Left ventricle myocardium inferior (tissue), 1 donor: ENCODE data around the gene PIGO. TPM values are rescaled to one million over a fixed set of nuclear protein-coding genes. Genes with fewer than 3 reads are reported as not detected.

Experiments used
- DNase-seq: peaks from one replicate; pipeline ENCODE4 v3.0.0-alpha.2; 2020
- H3K27ac ChIP-seq: fragments of 200-600 bp; replicated peaks from 2 replicates; pipeline ENCODE4 v1.8.0; 2021
- H3K27me3 ChIP-seq: fragments of 200-600 bp; 2 replicates; pipeline ENCODE4 v1.8.0; 2021; ENCODE audit warnings: low read depth
- H3K36me3 ChIP-seq: fragments of 200-600 bp; 2 replicates; pipeline ENCODE4 v1.8.0; 2021
- H3K4me1 ChIP-seq: fragments of 200-600 bp; 2 replicates; pipeline ENCODE4 v1.8.0; 2021
- H3K4me3 ChIP-seq: fragments of 200-600 bp; 2 replicates; pipeline ENCODE4 v1.8.0; 2021; ENCODE audit warnings: mild to moderate bottlenecking, moderate library complexity
- H3K9me3 ChIP-seq: fragments of 200-600 bp; replicated peaks from 2 replicates; pipeline ENCODE4 v1.8.0; 2021
- CTCF ChIP-seq: fragments of 200-600 bp; IDR thresholded peaks from 2 replicates; pipeline ENCODE4 v1.8.0; 2021; ENCODE audit warnings: antibody characterized with exemption, mild to moderate bottlenecking, borderline replicate concordance
- intact Hi-C: fragments of 100-400 bp; cut with micrococcal nuclease; formaldehyde crosslinking; loops from one replicate; pipeline ENCODE4 v1.11.0; 2022
- total RNA-seq: library from RNA; stranded (reverse); fragmentation: NEBNext Ultra II Directional; extraction: Animal tissue kit (Norgen Biotek cat#: 25700); gene quantifications from one replicate; pipeline ENCODE4 v1.2.1, GENCODE V29; 2021
- donor health status: DM: no; HTN: yes; CAD: no; lungs with severe emphysema.

The PIGO gene
- total RNA-seq, 1 donor from 2014 or later, result 9.4 TPM

GRCh38 chr9:35067056-35067455 lies 29.3 kb downstream of the PIGO start:
- H3K4me1 ChIP-seq, result peaks cover 53% of the 10 kb centered on the region
- no peak overlapping the region for H3K4me3 ChIP-seq
- no peak for TF ChIP-seq CTCF
- H3K36me3 ChIP-seq, result peaks cover 71% of the 10 kb centered on the region
- H3K27me3 ChIP-seq, result no peaks in the 10 kb centered on the region
- H3K27ac ChIP-seq, result no peak overlapping the region
- no peak for DNase-seq
- no peaks in the 10 kb centered on the region for H3K9me3 ChIP-seq
- intact Hi-C loops, result no loop called here

GRCh38 chr9:35060548-35061207 lies 35.7 kb downstream of the PIGO start:
- intact Hi-C loops, result no loop called here
- no peak overlapping the region for H3K4me3 ChIP-seq
- H3K4me1 ChIP-seq, result no peaks in the 10 kb centered on the region
- TF ChIP-seq CTCF, result no peak
- H3K36me3 ChIP-seq, result peaks cover 100% of the 10 kb centered on the region
- no peak overlapping the region for H3K27ac ChIP-seq
- no peaks in the 10 kb centered on the region for H3K27me3 ChIP-seq
- no peak for DNase-seq
- H3K9me3 ChIP-seq, result no peaks in the 10 kb centered on the region

- H3K36me3 ChIP-seq, result peaks cover 99% of the 10 kb centered on the region
- no peak for DNase-seq
- no peaks in the 10 kb centered on the region for H3K27me3 ChIP-seq
- TF ChIP-seq CTCF, result no peak
- no peak overlapping the region for H3K4me3 ChIP-seq
- no peaks in the 10 kb centered on the region for H3K4me1 ChIP-seq
- intact Hi-C loops, result no loop called here
- H3K27ac ChIP-seq, result no peak overlapping the region
- no peaks in the 10 kb centered on the region for H3K9me3 ChIP-seq
Measured at GRCh38 chr9:35059438-35059837, 37.0 kb downstream of the PIGO start.

GRCh38 chr9:35057271-35057620 lies 39.1 kb downstream of the PIGO start:
- TF ChIP-seq CTCF, result no peak
- H3K9me3 ChIP-seq, result no peaks in the 10 kb centered on the region
- H3K4me3 ChIP-seq, result no peak overlapping the region
- no peak for DNase-seq
- no peaks in the 10 kb centered on the region for H3K27me3 ChIP-seq
- no peak overlapping the region for H3K27ac ChIP-seq
- intact Hi-C loops, result no loop called here
- peaks cover 93% of the 10 kb centered on the region for H3K36me3 ChIP-seq
- no peaks in the 10 kb centered on the region for H3K4me1 ChIP-seq

GRCh38 chr9:35056571-35057270 lies 39.7 kb downstream of the PIGO start:
- no peak for DNase-seq
- Histone ChIP-seq H3K27ac (no peak overlapping the region), H3K4me3 (no peak overlapping the region), H3K9me3 (no peaks in the 10 kb centered on the region), H3K4me1 (peaks cover 1% of the 10 kb centered on the region), H3K36me3 (peaks cover 93% of the 10 kb centered on the region), H3K27me3 (no peaks in the 10 kb centered on the region)
- intact Hi-C loops, result no loop called here
- no peak for TF ChIP-seq CTCF
